ENCODE data around the gene MYB. TPM values are rescaled to one million over a fixed set of nuclear protein-coding genes. Genes with fewer than 3 reads are reported as not detected.

Gene MYB
- total RNA-seq, 1 experiment from 2014 or later = 6.1 TPM

- Mint-ChIP-seq H3K27me3 (ENCODE audit: low read depth) (no peaks in the 10 kb centered on the region), H3K4me1 (peaks cover 4% of the 10 kb centered on the region; the same call in 1 of the 2 replicates), H3K27ac (no peak overlapping the region), H3K36me3 (peaks cover 35% of the 10 kb centered on the region), H3K9me3 (peaks cover 10% of the 10 kb centered on the region), H3K4me3 (no peak overlapping the region)
- POLR2A ChIA-PET = no interaction called here
- no peak for TF ChIP-seq ZNF263 (CRISPR knock-in tag; IDR thresholded peaks at IDR 0.05; ENCODE audit: low read depth)
- no peak for TF ChIP-seq FOXJ3 (CRISPR knock-in tag; IDR thresholded peaks at IDR 0.05; ENCODE audit: borderline replicate concordance)
- no peak for TF ChIP-seq PRDM15 (CRISPR knock-in tag; IDR thresholded peaks at IDR 0.05)
- DNase-seq (ENCODE audit: low spot score) (no peak), ATAC-seq (no peak)
- CTCF ChIA-PET = interaction anchor here (0.9 kb wide), 1 partner anchor 42 kb away, joined by 3 read pairs; no protein-coding TSS in a partner anchor
These were observed 23.8 kb downstream of the MYB start for GRCh38 chr6:135204951-135205350.

GRCh38 chr6:135209803-135210202 lies 28.7 kb downstream of the MYB start:
- Mint-ChIP-seq H3K27me3 (ENCODE audit: low read depth) (no peaks in the 10 kb centered on the region), H3K36me3 (peaks cover 14% of the 10 kb centered on the region), H3K27ac (peak overlapping the region; percentile 63; the same call in 1 of the 2 replicates), H3K9me3 (peaks cover 10% of the 10 kb centered on the region), H3K4me3 (no peak overlapping the region), H3K4me1 (peaks cover 11% of the 10 kb centered on the region)
- ATAC-seq (0 out of 2 replicates have a peak, but pooled peaks have one; percentile 28), DNase-seq (ENCODE audit: low spot score) (no peak)
- CTCF ChIA-PET = interaction anchor here (0.6 to 1.0 kb wide), 2 partner anchors 27 to 81 kb away, joined by 3 to 5 read pairs; no protein-coding TSS in a partner anchor
- no peak for TF ChIP-seq EMX1 (CRISPR knock-in tag; IDR thresholded peaks at IDR 0.05)
- TF ChIP-seq FOXP4 (CRISPR knock-in tag; IDR thresholded peaks at IDR 0.05) = no peak
- TF ChIP-seq IRF2 (CRISPR knock-in tag; IDR thresholded peaks at IDR 0.05; ENCODE audit: borderline replicate concordance, low read depth) = no peak
- TF ChIP-seq ZNF317 (CRISPR knock-in tag; IDR thresholded peaks at IDR 0.05; ENCODE audit: borderline replicate concordance, low read depth) = no peak
- TF ChIP-seq TP53 (CRISPR knock-in tag; IDR thresholded peaks at IDR 0.05) = no peak
- no peak for TF ChIP-seq GRHL2 (CRISPR knock-in tag; IDR thresholded peaks at IDR 0.05; ENCODE audit: insufficient replicate concordance, severe bottlenecking)
- no peak for TF ChIP-seq MLX (CRISPR knock-in tag; IDR thresholded peaks at IDR 0.05)
- no peak for TF ChIP-seq ATF1 (CRISPR knock-in tag; IDR thresholded peaks at IDR 0.05)
- no peak for TF ChIP-seq ZNF263 (CRISPR knock-in tag; IDR thresholded peaks at IDR 0.05; ENCODE audit: low read depth)
- TF ChIP-seq ZNF138 (CRISPR knock-in tag; conservative IDR thresholded peaks at IDR 0.05) = no peak
- no peak for TF ChIP-seq SMAD3 (CRISPR knock-in tag; IDR thresholded peaks at IDR 0.05; ENCODE audit: borderline replicate concordance)
- TF ChIP-seq AFF4 (CRISPR knock-in tag; IDR thresholded peaks at IDR 0.05; ENCODE audit: borderline replicate concordance) = no peak
- TF ChIP-seq TEAD1 (CRISPR knock-in tag; IDR thresholded peaks at IDR 0.05) = no peak
- no peak for TF ChIP-seq ZMAT4 (CRISPR knock-in tag; IDR thresholded peaks at IDR 0.05)
- POLR2A ChIA-PET = no interaction called here

Measured in WTC11 (cell line).